ENCODE data around the gene IQCC. TPM values are rescaled to one million over a fixed set of nuclear protein-coding genes. Genes with fewer than 3 reads are reported as not detected.

The IQCC gene
- total RNA-seq, 1 donor = 2.3 TPM

DNA sequence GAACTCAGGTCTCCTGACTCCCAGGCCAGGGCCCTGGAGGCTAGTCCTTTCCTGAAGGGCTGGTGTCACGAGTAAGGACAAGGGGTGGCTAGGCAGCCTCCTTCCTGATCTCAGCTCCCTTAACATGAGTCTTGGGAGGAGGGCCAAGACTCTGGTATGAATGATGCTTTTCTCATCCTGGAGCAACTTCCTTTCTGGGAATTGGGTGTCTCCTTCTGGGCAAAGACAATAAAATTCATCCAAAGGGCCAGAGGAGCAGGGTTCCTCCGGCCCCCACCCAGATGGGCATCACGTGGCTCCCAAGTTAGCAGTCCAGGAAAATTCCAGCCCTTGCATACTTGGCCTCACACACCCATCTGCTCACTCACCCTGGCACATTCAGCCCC lies 41.4 kb downstream of the IQCC start, which contains the start of gene FAM167B:
Gene FAM167B, plus strand, starts transcription at position 335 of the 386 bp plus-strand sequence. CDS start 200 bp downstream, outside the sequence.
- peak; percentile 96 for DNase-seq (ENCODE audit: low read depth)
- TF ChIP-seq, protein P1, sequence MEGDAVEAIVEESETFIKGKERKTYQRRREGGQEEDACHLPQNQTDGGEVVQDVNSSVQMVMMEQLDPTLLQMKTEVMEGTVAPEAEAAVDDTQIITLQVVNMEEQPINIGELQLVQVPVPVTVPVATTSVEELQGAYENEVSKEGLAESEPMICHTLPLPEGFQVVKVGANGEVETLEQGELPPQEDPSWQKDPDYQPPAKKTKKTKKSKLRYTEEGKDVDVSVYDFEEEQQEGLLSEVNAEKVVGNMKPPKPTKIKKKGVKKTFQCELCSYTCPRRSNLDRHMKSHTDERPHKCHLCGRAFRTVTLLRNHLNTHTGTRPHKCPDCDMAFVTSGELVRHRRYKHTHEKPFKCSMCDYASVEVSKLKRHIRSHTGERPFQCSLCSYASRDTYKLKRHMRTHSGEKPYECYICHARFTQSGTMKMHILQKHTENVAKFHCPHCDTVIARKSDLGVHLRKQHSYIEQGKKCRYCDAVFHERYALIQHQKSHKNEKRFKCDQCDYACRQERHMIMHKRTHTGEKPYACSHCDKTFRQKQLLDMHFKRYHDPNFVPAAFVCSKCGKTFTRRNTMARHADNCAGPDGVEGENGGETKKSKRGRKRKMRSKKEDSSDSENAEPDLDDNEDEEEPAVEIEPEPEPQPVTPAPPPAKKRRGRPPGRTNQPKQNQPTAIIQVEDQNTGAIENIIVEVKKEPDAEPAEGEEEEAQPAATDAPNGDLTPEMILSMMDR (IDR thresholded peaks at IDR 0.05; ENCODE audit: insufficient read depth, low read length) = no peak
- H3K4me3 ChIP-seq (ENCODE audit: low read depth, low read length) = no peak within 1 kb of the TSS

DNA sequence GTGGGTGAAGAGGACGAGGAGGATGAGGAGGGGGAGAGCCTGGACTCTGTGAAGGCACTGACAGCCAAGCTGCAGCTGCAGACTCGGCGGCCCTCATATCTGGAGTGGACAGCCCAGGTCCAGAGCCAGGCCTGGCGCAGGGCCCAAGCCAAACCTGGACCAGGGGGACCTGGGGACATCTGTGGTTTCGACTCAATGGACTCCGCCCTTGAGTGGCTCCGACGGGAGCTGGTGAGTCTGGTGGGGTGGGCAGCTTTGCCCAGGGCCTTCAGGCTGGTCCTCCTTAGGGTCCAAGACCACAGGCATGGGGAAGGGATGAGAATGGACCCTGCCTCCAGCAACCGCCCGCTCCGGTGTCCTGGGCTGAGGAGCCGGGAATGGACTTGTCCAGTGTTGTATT lies 42.0 kb downstream of the IQCC start:
- TF ChIP-seq, protein P1 (IDR thresholded peaks at IDR 0.05; ENCODE audit: insufficient read depth, low read length) = no peak
- no peak overlapping the region for H3K4me3 ChIP-seq (ENCODE audit: low read depth, low read length)
- DNase-seq (ENCODE audit: low read depth) = no peak

GRCh38 chr1:32247983-32248889 lies 42.8 kb downstream of the IQCC start:
- TF ChIP-seq, protein P1 (IDR thresholded peaks at IDR 0.05; ENCODE audit: insufficient read depth, low read length) = peak; percentile 83
- DNase-seq (ENCODE audit: low read depth) = peak; percentile 66
- H3K4me3 ChIP-seq (ENCODE audit: low read depth, low read length) = no peak overlapping the region

- TF ChIP-seq, protein P1 (IDR thresholded peaks at IDR 0.05; ENCODE audit: insufficient read depth, low read length) = no peak
- no peak overlapping the region for H3K4me3 ChIP-seq (ENCODE audit: low read depth, low read length)
- DNase-seq (ENCODE audit: low read depth) = no peak
Observed at GRCh38 chr1:32249831-32250525, 44.5 kb downstream of the IQCC start.

GRCh38 chr1:32250893-32251716 lies 45.6 kb downstream of the IQCC start, which contains the start of gene LCK:
Gene LCK, plus strand, starts transcription at chr1:32251265. Its CDS starts 23,065 bp downstream, at chr1:32274330.
- TF ChIP-seq, protein P1 (IDR thresholded peaks at IDR 0.05; ENCODE audit: insufficient read depth, low read length) = no peak
- H3K4me3 ChIP-seq (ENCODE audit: low read depth, low read length) = no peak within 1 kb of the TSS
- DNase-seq (ENCODE audit: low read depth) = no peak
